GM18861 (cell line): ENCODE results near the gene DNAAF1.

ENCODE experiments used
- ATAC-seq: cut with Tn5 transposase; IDR thresholded peaks from one replicate; pipeline ENCODE4 v1.9.1; 2021; ENCODE audit not compliant: unreplicated experiment

DNAAF1 gene

GRCh38 chr16:84159007-84159406, 13.9 kb downstream of the DNAAF1 start:
- no peak for ATAC-seq

GRCh38 chr16:84159800-84160199, 14.7 kb downstream of the DNAAF1 start:
- ATAC-seq, result no peak

GRCh38 chr16:84161037-84161436, 15.9 kb downstream of the DNAAF1 start:
- no peak for ATAC-seq

- ATAC-seq, result no peak
These were observed 16.7 kb downstream of the DNAAF1 start for GRCh38 chr16:84161801-84162200.

GRCh38 chr16:84165746-84166145, 20.6 kb downstream of the DNAAF1 start:
- no peak for ATAC-seq

GRCh38 chr16:84166796-84167695, 21.9 kb downstream of the DNAAF1 start:
- ATAC-seq, result no peak

- no peak for ATAC-seq
These were observed 24.7 kb downstream of the DNAAF1 start for GRCh38 chr16:84169765-84170310.

- no peak for ATAC-seq
These were observed 29.3 kb downstream of the DNAAF1 start for GRCh38 chr16:84174396-84174795.

GRCh38 chr16:84175350-84176081, 30.4 kb downstream of the DNAAF1 start:
- no peak for ATAC-seq

- no peak for ATAC-seq
These were observed 31.3 kb downstream of the DNAAF1 start for GRCh38 chr16:84176192-84177053.

GRCh38 chr16:84177741-84178073, 32.6 kb downstream of the DNAAF1 start:
- no peak for ATAC-seq

GRCh38 chr16:84178146-84178765, 33.1 kb downstream of the DNAAF1 start:
- no peak for ATAC-seq

GRCh38 chr16:84178892-84179611, 33.9 kb downstream of the DNAAF1 start:
- ATAC-seq, result no peak

- ATAC-seq, result no peak
These were observed 34.7 kb downstream of the DNAAF1 start for GRCh38 chr16:84179612-84180320.

- no peak for ATAC-seq
These were observed 35.5 kb downstream of the DNAAF1 start for GRCh38 chr16:84180519-84181140.

- ATAC-seq, result no peak
These were observed 36.2 kb downstream of the DNAAF1 start for GRCh38 chr16:84181144-84181915.

GRCh38 chr16:84182104-84182503, 37.0 kb downstream of the DNAAF1 start:
- ATAC-seq, result no peak
